K562 (cell line): ENCODE results near the gene SELPLG. TPM values are rescaled to one million over a fixed set of nuclear protein-coding genes. Genes with fewer than 3 reads are reported as not detected.
A peak's percentile ranks its signal among the peaks of the same experiment; 100 is the strongest.

Experiments used
- ARID1B ChIP-seq: fragments of 450-650 bp; IDR thresholded peaks from 2 replicates; pipeline ENCODE4 v1.6.1; 2016; ENCODE audit warnings: antibody characterized with exemption, mild to moderate bottlenecking, inconsistent platforms
- CSDE1 ChIP-seq, 2 experiments: fragments of 450-650 bp; IDR thresholded peaks; 2 replicates each; pipeline ENCODE4 v1.6.1; 2016; ENCODE audit warnings: mild to moderate bottlenecking in 1 of 2
- E2F6 ChIP-seq, 2 experiments: IDR thresholded peaks; 2 replicates each; pipeline ENCODE4 v1.6.1; 2011; ENCODE audit warnings: borderline replicate concordance in 1 of 2, control low read depth in 1 of 2, low read depth in 1 of 2, low read length in 1 of 2, mild to moderate bottlenecking in 1 of 2, mixed read lengths in 1 of 2, moderate library complexity in 1 of 2; ENCODE audit not compliant: insufficient read depth in 1 of 2, insufficient read length in 1 of 2, poor library complexity in 1 of 2, severe bottlenecking in 1 of 2; ENCODE audit errors: extremely low read depth in 1 of 2
- E4F1 ChIP-seq: fragments of 250-450 bp; sonication (Bioruptor Pico); IDR thresholded peaks from 2 replicates; pipeline ENCODE4 v1.5.0; 2021; ENCODE audit warnings: mild to moderate bottlenecking, borderline replicate concordance
- ELF4 ChIP-seq: fragments of 450-650 bp; formaldehyde crosslinking; IDR thresholded peaks from 2 replicates; pipeline ENCODE4 v1.4.0; 2022; ENCODE audit warnings: missing genetic modification characterization
- ETV6 ChIP-seq, 3 experiments: fragments of 150-350 bp in 1 of 3; sonication (generic) in 1 of 3; formaldehyde crosslinking in 1 of 3; IDR thresholded peaks; 2 replicates each; pipeline versions ENCODE4 v1.6.1 to v1.8.0; 2014 to 2022; ENCODE audit warnings: borderline replicate concordance in 2 of 3, low read depth in 2 of 3, antibody characterized with exemption in 1 of 3, low read length in 1 of 3, mild to moderate bottlenecking in 1 of 3, missing genetic modification reagents in 1 of 3
- LEF1 ChIP-seq: fragments of 450-650 bp; IDR thresholded peaks from 2 replicates; pipeline ENCODE4 v1.6.1; 2016; ENCODE audit warnings: mild to moderate bottlenecking
- MNT ChIP-seq, 2 experiments: fragments of 450-650 bp; conservative IDR thresholded peaks; 2 replicates each; pipeline ENCODE4 v1.6.1; 2017; ENCODE audit warnings: mild to moderate bottlenecking in 2 of 2, moderate library complexity in 2 of 2
- PCBP2 ChIP-seq: fragments of 200-400 bp; formaldehyde crosslinking; IDR thresholded peaks from 2 replicates; pipeline ENCODE4 v1.6.1; 2018; ENCODE audit warnings: low read length, low read depth, mild to moderate bottlenecking, moderate library complexity; ENCODE audit not compliant: poor library complexity, severe bottlenecking
- POLR2AphosphoS2 ChIP-seq: IDR thresholded peaks from 2 replicates; pipeline ENCODE4 v1.6.1; 2012; ENCODE audit warnings: low read length, improper control_type of control experiment
- POLR2B ChIP-seq: fragments of 450-650 bp; IDR thresholded peaks from 2 replicates; pipeline ENCODE4 v1.6.1; 2018; ENCODE audit warnings: low read depth; ENCODE audit not compliant: partially characterized antibody
- RFX5 ChIP-seq: IDR thresholded peaks from 2 replicates; pipeline ENCODE4 v1.6.1; 2011; ENCODE audit warnings: low read depth, mild to moderate bottlenecking, improper control_type of control experiment, low read length
- TBP ChIP-seq: optimal IDR thresholded peaks from 2 replicates; pipeline ENCODE3; 2011; ENCODE audit warnings: low read depth, low read length, improper control_type of control experiment
- VEZF1 ChIP-seq: fragments of 200-800 bp; sonication (Bioruptor generic); IDR thresholded peaks from 2 replicates; pipeline ENCODE4 v1.6.1; 2017; ENCODE audit warnings: missing genetic modification characterization, missing compliant biosample characterization
- ZNF124 ChIP-seq: sonication (generic); formaldehyde crosslinking; IDR thresholded peaks from 2 replicates; pipeline ENCODE4 v1.8.1; 2022; ENCODE audit warnings: missing genetic modification reagents
- ZNF395 ChIP-seq: fragments of 200-800 bp; sonication (Bioruptor generic); IDR thresholded peaks from 2 replicates; pipeline ENCODE4 v1.6.1; 2017; ENCODE audit warnings: missing genetic modification characterization, missing compliant biosample characterization
- ZNF707 ChIP-seq: fragments of 250-450 bp; sonication (Bioruptor Pico); conservative IDR thresholded peaks from 2 replicates; pipeline ENCODE4 v1.8.0; 2022; ENCODE audit warnings: inconsistent platforms, mild to moderate bottlenecking, moderate library complexity
- ZNF830 ChIP-seq: fragments of 250-450 bp; sonication (Bioruptor Pico); IDR thresholded peaks from 2 replicates; pipeline ENCODE4 v1.5.0; 2021; ENCODE audit warnings: mild to moderate bottlenecking
- polyA plus RNA-seq, 8 experiments: library from polyadenylated mRNA; depleted of rRNA in 4 of 8; stranded (reverse) in 5 of 8; unstranded in 3 of 8; fragments of >200 nt; fragmentation: Nextera tagmentation in 2 of 8; fragmentation: Illumina TruSeq in 1 of 8; extraction: Ambion mirVana in 2 of 8; extraction: Trizol in 1 of 8; gene quantifications; 2 replicates each; pipeline versions ENCODE4 v1.2.1 to v1.2.3, GENCODE V29; 2011 to 2014; ENCODE audit warnings: inconsistent platforms in 1 of 8, missing spikeins in 1 of 8
- total RNA-seq, 7 experiments: library from RNA; depleted of rRNA in 6 of 7; stranded (reverse); fragments of >200 nt in 6 of 7; fragmentation: Illumina TruSeq in 2 of 7; extraction: Trizol in 2 of 7; gene quantifications; 2 replicates each; pipeline versions ENCODE4 v1.2.1 to v1.2.3, GENCODE V29; 2011 to 2021; ENCODE audit warnings: low replicate concordance in 1 of 7

The SELPLG gene
- total and polyA plus RNA-seq, 9 of the 15 experiments (the other 6 are each of a cell fraction or from before 2014, with no cell fraction given), result 0.22 to 10.2 (median 1.7) TPM

- peak; percentile 74; the same call in 1 of the 2 replicates for TF ChIP-seq ZNF395 (CRISPR knock-in tag)
- TF ChIP-seq ETV6 (IDR thresholded peaks at IDR 0.05; ENCODE audit: borderline replicate concordance in 1 of 2, low read depth in 2 of 2, low read length in 1 of 2), result no peak; a peak in 1 of 4 replicates
- TF ChIP-seq ETV6 (CRISPR knock-in tag; IDR thresholded peaks at IDR 0.05; ENCODE audit: borderline replicate concordance), result no peak; the same call in 1 of the 2 replicates
- no peak for TF ChIP-seq ZNF707 (CRISPR knock-in tag)
- TF ChIP-seq ARID1B, result peak; percentile 68
- TF ChIP-seq ELF4 (CRISPR knock-in tag), result peak; percentile 81; the same call in 1 of the 2 replicates
- TF ChIP-seq E4F1 (CRISPR knock-in tag), result no peak
- peak; percentile 39 to 65; a peak in 2 of 4 replicates for TF ChIP-seq MNT (conservative IDR thresholded peaks at IDR 0.05)
- peak; percentile 83; the same call in 1 of the 2 replicates for TF ChIP-seq POLR2AphosphoS2
- no peak for TF ChIP-seq ZNF124 (CRISPR knock-in tag)
- TF ChIP-seq TBP, result peak; percentile 87
- TF ChIP-seq PCBP2, result no peak
- peak; percentile 81 for TF ChIP-seq VEZF1 (CRISPR knock-in tag)
- TF ChIP-seq CSDE1 (IDR thresholded peaks at IDR 0.05), result peak in 1 of 2 experiments; percentile 74; a peak in 2 of 4 replicates
- peak in 1 of 2 experiments; percentile 35 for TF ChIP-seq E2F6 (IDR thresholded peaks at IDR 0.05; ENCODE audit: borderline replicate concordance in 1 of 2, extremely low read depth in 1 of 2, insufficient read depth in 1 of 2, insufficient read length in 1 of 2, low read depth in 1 of 2, low read length in 1 of 2, poor library complexity in 1 of 2, severe bottlenecking in 1 of 2)
- peak; percentile 62; the same call in 1 of the 2 replicates for TF ChIP-seq ZNF830 (CRISPR knock-in tag)
- peak; percentile 89 for TF ChIP-seq POLR2B
- peak; percentile 50; the same call in 1 of the 2 replicates for TF ChIP-seq RFX5
- no peak for TF ChIP-seq LEF1
Observed at GRCh38 chr12:108629824-108630476, 3.7 kb downstream of the SELPLG start (continued).
